Measurements from ENCODE around the gene CALY.

Gene CALY

GRCh38 chr10:133343558-133343957, 6.9 kb upstream of the CALY start:
- DNase-seq (ENCODE audit: low read depth in 2 of 2), result no peak
- TF ChIP-seq CTCF (IDR thresholded peaks at IDR 0.05; ENCODE audit: low read depth, low read length), result no peak
- no peak overlapping the region for H3K4me3 ChIP-seq (replicated peaks in 1 of 2; ENCODE audit: low read depth in 2 of 2, low read length in 2 of 2)

- no peak for TF ChIP-seq CTCF (IDR thresholded peaks at IDR 0.05; ENCODE audit: low read depth, low read length)
- no peak for DNase-seq (ENCODE audit: low read depth in 2 of 2)
Measured at GRCh38 chr10:133342942-133343341, 6.2 kb upstream of the CALY start.

GRCh38 chr10:133341983-133342382, 5.3 kb upstream of the CALY start:
- no peak for DNase-seq (ENCODE audit: low read depth in 2 of 2)
- no peak overlapping the region for H3K4me3 ChIP-seq (replicated peaks in 1 of 2; ENCODE audit: low read depth in 2 of 2, low read length in 2 of 2)
- TF ChIP-seq CTCF (IDR thresholded peaks at IDR 0.05; ENCODE audit: low read depth, low read length), result no peak

More at GRCh38 chr10:133342942-133343341, 6.2 kb upstream of the CALY start:
- H3K4me3 ChIP-seq (replicated peaks in 1 of 2; ENCODE audit: low read depth in 2 of 2, low read length in 2 of 2), result no peak overlapping the region

- no peak for TF ChIP-seq CTCF (IDR thresholded peaks at IDR 0.05; ENCODE audit: low read depth, low read length)
- no peak for DNase-seq (ENCODE audit: low read depth in 2 of 2)
- H3K4me3 ChIP-seq (replicated peaks in 1 of 2; ENCODE audit: low read depth in 2 of 2, low read length in 2 of 2), result no peak overlapping the region
Measured at GRCh38 chr10:133339708-133340380, 3.1 kb upstream of the CALY start.

GRCh38 chr10:133338080-133339071, 1.7 kb upstream of the CALY start:
- no peak overlapping the region for H3K4me3 ChIP-seq (replicated peaks in 1 of 2; ENCODE audit: low read depth in 2 of 2, low read length in 2 of 2)
- DNase-seq (ENCODE audit: low read depth in 2 of 2), result no peak
- no peak for TF ChIP-seq CTCF (IDR thresholded peaks at IDR 0.05; ENCODE audit: low read depth, low read length)

GRCh38 chr10:133337370-133337725, 652 bp upstream of the CALY start:
- no peak overlapping the region for H3K4me3 ChIP-seq (replicated peaks in 1 of 2; ENCODE audit: low read depth in 2 of 2, low read length in 2 of 2)
- no peak for DNase-seq (ENCODE audit: low read depth in 2 of 2)
- TF ChIP-seq CTCF (IDR thresholded peaks at IDR 0.05; ENCODE audit: low read depth, low read length), result no peak

Measured in cardiac fibroblast (primary cell).